Trophoblast cell (in vitro differentiated cells and primary cell): ENCODE measurements around the gene CERS6.

Experiments
- DNase-seq, 2 donors: peaks; one replicate each; pipeline ENCODE4 v3.0.0-alpha.2; 2016
- H2AFZ ChIP-seq: 2 replicates; pipeline ENCODE4 v1.6.1; 2013; ENCODE audit warnings: low read length, moderate library complexity, mild to moderate bottlenecking; ENCODE audit not compliant: insufficient read depth, poor library complexity
- H2AK5ac ChIP-seq: 2 replicates; pipeline ENCODE4 v1.6.1; 2013; ENCODE audit warnings: mild to moderate bottlenecking, low read length
- H2BK120ac ChIP-seq: 2 replicates; pipeline ENCODE4 v1.6.1; 2013; ENCODE audit warnings: low read length, mild to moderate bottlenecking, moderate library complexity; ENCODE audit not compliant: insufficient read depth, poor library complexity
- H2BK12ac ChIP-seq: 2 replicates; pipeline ENCODE4 v1.6.1; 2013; ENCODE audit warnings: mild to moderate bottlenecking, low read length, moderate library complexity
- H2BK5ac ChIP-seq: 2 replicates; pipeline ENCODE4 v1.6.1; 2013; ENCODE audit warnings: low read length, low read depth, moderate library complexity, mild to moderate bottlenecking; ENCODE audit not compliant: poor library complexity
- H3K14ac ChIP-seq: 2 replicates; pipeline ENCODE4 v1.6.1; 2013; ENCODE audit warnings: mild to moderate bottlenecking, low read length
- H3K18ac ChIP-seq: 2 replicates; pipeline ENCODE4 v1.6.1; 2013; ENCODE audit warnings: mild to moderate bottlenecking, low read length
- H3K23ac ChIP-seq: 2 replicates; pipeline ENCODE4 v1.6.1; 2013; ENCODE audit warnings: low read length
- H3K27ac ChIP-seq: 2 replicates; pipeline ENCODE4 v1.5.1; 2013; ENCODE audit warnings: low read depth, mild to moderate bottlenecking, inconsistent platforms, low read length, moderate library complexity
- H3K27me3 ChIP-seq: 2 replicates; pipeline ENCODE4 v1.6.1; 2013; ENCODE audit warnings: inconsistent platforms, mild to moderate bottlenecking, low read length, moderate library complexity; ENCODE audit not compliant: insufficient read depth
- H3K36me3 ChIP-seq, 2 experiments: 1 replicate in 1 of 2; 2 replicates in 1 of 2; pipeline ENCODE4 v1.6.1; 2013; ENCODE audit warnings: low read length in 2 of 2, mild to moderate bottlenecking in 2 of 2, moderate library complexity in 1 of 2; ENCODE audit not compliant: insufficient read depth in 2 of 2, control insufficient read depth in 1 of 2
- H3K4ac ChIP-seq: 2 replicates; pipeline ENCODE4 v1.6.1; 2013; ENCODE audit warnings: low read depth, mild to moderate bottlenecking, low read length, moderate library complexity
- H3K4me1 ChIP-seq, 2 experiments: 1 replicate in 1 of 2; 2 replicates in 1 of 2; pipeline ENCODE4 v1.6.1; 2013; ENCODE audit warnings: low read length in 2 of 2, mild to moderate bottlenecking in 2 of 2, moderate library complexity in 1 of 2; ENCODE audit not compliant: insufficient read depth in 2 of 2, control insufficient read depth in 1 of 2
- H3K4me2 ChIP-seq: 2 replicates; pipeline ENCODE4 v1.6.1; 2013; ENCODE audit warnings: inconsistent platforms, mild to moderate bottlenecking, low read length, moderate library complexity
- H3K4me3 ChIP-seq: 2 replicates; pipeline ENCODE4 v1.5.1; 2013; ENCODE audit warnings: mild to moderate bottlenecking, low read depth, low read length, inconsistent platforms
- H3K79me1 ChIP-seq: one replicate; pipeline ENCODE4 v1.6.1; 2013; ENCODE audit warnings: low read length
- H3K79me2 ChIP-seq: 2 replicates; pipeline ENCODE4 v1.6.1; 2013; ENCODE audit warnings: low read length, mild to moderate bottlenecking; ENCODE audit not compliant: control insufficient read depth, insufficient read depth, poor library complexity
- H3K9ac ChIP-seq: 2 replicates; pipeline ENCODE4 v1.6.1; 2013; ENCODE audit warnings: mild to moderate bottlenecking, low read length
- H3K9me3 ChIP-seq: 2 replicates; pipeline ENCODE4 v1.6.1; 2013; ENCODE audit warnings: low read depth, mild to moderate bottlenecking, control low read depth, inconsistent platforms, low read length; ENCODE audit not compliant: insufficient read depth
- H4K12ac ChIP-seq: 2 replicates; pipeline ENCODE4 v1.6.1; 2013; ENCODE audit warnings: low read depth, mild to moderate bottlenecking, low read length, moderate library complexity
- H4K8ac ChIP-seq: 2 replicates; pipeline ENCODE4 v1.6.1; 2013; ENCODE audit warnings: low read depth, mild to moderate bottlenecking, low read length, moderate library complexity
- H4K91ac ChIP-seq: one replicate; pipeline ENCODE4 v1.6.1; 2013; ENCODE audit warnings: low read depth, mild to moderate bottlenecking, low read length, moderate library complexity
- WGBS: extraction: QIAGEN DNeasy Blood & Tissue Kit; methylation state at CpG from one replicate; pipeline ENCODE4 v1.1.7; 2013; ENCODE audit warnings: missing lambda C conversion rate; ENCODE audit not compliant: insufficient read length, insufficient coverage; ENCODE audit errors: extremely low coverage; 5-methylcytosine and 5-hydroxymethylcytosine counted together

Gene CERS6

GRCh38 chr2:168600949-168601348 lies 144.9 kb downstream of the CERS6 start:
- WGBS: no CpG with 5 or more reads among the region's 2 CpGs
- no peak overlapping the region for H3K27ac ChIP-seq
- H4K8ac ChIP-seq: no peak overlapping the region
- no peak overlapping the region for H2BK120ac ChIP-seq
- no peak overlapping the region for H3K14ac ChIP-seq
- H3K4me1 ChIP-seq: no peaks in the 10 kb centered on the region
- DNase-seq: no peak
- no peaks in the 10 kb centered on the region for H3K27me3 ChIP-seq
- no peak overlapping the region for H3K18ac ChIP-seq
- H3K79me1 ChIP-seq: no peaks in the 10 kb centered on the region
- H2BK5ac ChIP-seq: no peak overlapping the region
- no peak overlapping the region for H4K12ac ChIP-seq
- H2BK12ac ChIP-seq: no peak overlapping the region
- no peak overlapping the region for H4K91ac ChIP-seq
- H3K4me3 ChIP-seq: no peak overlapping the region
- H2AK5ac ChIP-seq: no peak overlapping the region
- H2AFZ ChIP-seq: no peak overlapping the region
- H3K36me3 ChIP-seq: peaks cover 1 to 2% of the 10 kb centered on the region in 2 experiments
- H3K4me2 ChIP-seq: no peak overlapping the region
- H3K79me2 ChIP-seq: no peaks in the 10 kb centered on the region
- peaks cover 6% of the 10 kb centered on the region for H3K9me3 ChIP-seq
- no peak overlapping the region for H3K9ac ChIP-seq
- no peak overlapping the region for H3K23ac ChIP-seq
- no peak overlapping the region for H3K4ac ChIP-seq

GRCh38 chr2:168601741-168602140 lies 145.7 kb downstream of the CERS6 start:
- no peaks in the 10 kb centered on the region for H3K4me1 ChIP-seq
- H3K4me2 ChIP-seq: no peak overlapping the region
- no peaks in the 10 kb centered on the region for H3K79me2 ChIP-seq
- no peak for DNase-seq
- H3K4ac ChIP-seq: no peak overlapping the region
- H2BK5ac ChIP-seq: no peak overlapping the region
- no peak overlapping the region for H2AK5ac ChIP-seq
- H3K9me3 ChIP-seq: peaks cover 6% of the 10 kb centered on the region
- no peak overlapping the region for H3K23ac ChIP-seq
- no peak overlapping the region for H3K9ac ChIP-seq
- WGBS: no CpG with 5 or more reads among the region's 3 CpGs
- H4K8ac ChIP-seq: no peak overlapping the region
- no peaks in the 10 kb centered on the region for H3K27me3 ChIP-seq
- no peak overlapping the region for H2BK12ac ChIP-seq
- H3K79me1 ChIP-seq: no peaks in the 10 kb centered on the region
- H4K91ac ChIP-seq: no peak overlapping the region
- no peak overlapping the region for H3K14ac ChIP-seq
- no peak overlapping the region for H4K12ac ChIP-seq
- H3K27ac ChIP-seq: no peak overlapping the region
- H2BK120ac ChIP-seq: no peak overlapping the region
- H2AFZ ChIP-seq: no peak overlapping the region
- H3K4me3 ChIP-seq: no peak overlapping the region
- peaks cover 2% of the 10 kb centered on the region in 2 experiments for H3K36me3 ChIP-seq
- no peak overlapping the region for H3K18ac ChIP-seq

- Histone ChIP-seq H3K23ac (no peak overlapping the region), H4K8ac (no peak overlapping the region), H2AK5ac (no peak overlapping the region), H3K4me1 (no peaks in the 10 kb centered on the region), H3K14ac (no peak overlapping the region), H3K9ac (no peak overlapping the region), H3K27me3 (no peaks in the 10 kb centered on the region), H4K12ac (no peak overlapping the region), H3K36me3 (peaks cover 2% of the 10 kb centered on the region in 2 experiments), H3K27ac (no peak overlapping the region), H3K18ac (no peak overlapping the region), H2BK5ac (no peak overlapping the region), H3K79me2 (no peaks in the 10 kb centered on the region), H2BK120ac (no peak overlapping the region), H3K4ac (no peak overlapping the region), H2BK12ac (no peak overlapping the region), H4K91ac (no peak overlapping the region), H3K9me3 (peaks cover 6% of the 10 kb centered on the region), H3K4me2 (no peak overlapping the region), H2AFZ (no peak overlapping the region), H3K4me3 (no peak overlapping the region), H3K79me1 (no peaks in the 10 kb centered on the region)
- DNase-seq: no peak
- WGBS: no CpG with 5 or more reads among the region's 2 CpGs
Measured at GRCh38 chr2:168602379-168602778, 146.3 kb downstream of the CERS6 start.

GRCh38 chr2:168602846-168603401 lies 146.9 kb downstream of the CERS6 start:
- no peak overlapping the region for H2BK5ac ChIP-seq
- H4K8ac ChIP-seq: no peak overlapping the region
- H3K79me2 ChIP-seq: no peaks in the 10 kb centered on the region
- no peak overlapping the region for H2AK5ac ChIP-seq
- no peak overlapping the region for H4K12ac ChIP-seq
- no peak overlapping the region for H4K91ac ChIP-seq
- no peak overlapping the region for H3K9ac ChIP-seq
- no peaks in the 10 kb centered on the region for H3K27me3 ChIP-seq
- no peak overlapping the region for H2BK12ac ChIP-seq
- no peak overlapping the region for H3K4ac ChIP-seq
- peaks cover 6% of the 10 kb centered on the region for H3K9me3 ChIP-seq
- DNase-seq: no peak
- H3K23ac ChIP-seq: no peak overlapping the region
- no peak overlapping the region for H2BK120ac ChIP-seq
- H3K36me3 ChIP-seq: peaks cover 2% of the 10 kb centered on the region in 2 experiments
- H3K79me1 ChIP-seq: no peaks in the 10 kb centered on the region
- H3K4me2 ChIP-seq: no peak overlapping the region
- H2AFZ ChIP-seq: no peak overlapping the region
- no peaks in the 10 kb centered on the region for H3K4me1 ChIP-seq
- H3K18ac ChIP-seq: no peak overlapping the region
- H3K14ac ChIP-seq: no peak overlapping the region
- no peak overlapping the region for H3K27ac ChIP-seq
- no peak overlapping the region for H3K4me3 ChIP-seq
